T47D (cell line): Measurements from ENCODE around the gene PHAF1.

ENCODE experiments used
- DNase-seq, 2 experiments: peaks; one replicate each; pipeline versions ENCODE4 v3.0.0 to v3.0.0-alpha.2; 2011 to 2012; ENCODE audit warnings: low read depth in 1 of 2, low spot score in 1 of 2
- JUND ChIP-seq: IDR thresholded peaks from 2 replicates; pipeline ENCODE4 v1.6.1; 2012; ENCODE audit warnings: low read depth
- in situ Hi-C: cut with HindIII; loops from 2 replicates; pipeline ENCODE4 v1.10.0; 2016; ENCODE audit warnings: low sequenced_read_pairs, low pct_unique_long_range_greater_than_20kb

The PHAF1 gene

DNA sequence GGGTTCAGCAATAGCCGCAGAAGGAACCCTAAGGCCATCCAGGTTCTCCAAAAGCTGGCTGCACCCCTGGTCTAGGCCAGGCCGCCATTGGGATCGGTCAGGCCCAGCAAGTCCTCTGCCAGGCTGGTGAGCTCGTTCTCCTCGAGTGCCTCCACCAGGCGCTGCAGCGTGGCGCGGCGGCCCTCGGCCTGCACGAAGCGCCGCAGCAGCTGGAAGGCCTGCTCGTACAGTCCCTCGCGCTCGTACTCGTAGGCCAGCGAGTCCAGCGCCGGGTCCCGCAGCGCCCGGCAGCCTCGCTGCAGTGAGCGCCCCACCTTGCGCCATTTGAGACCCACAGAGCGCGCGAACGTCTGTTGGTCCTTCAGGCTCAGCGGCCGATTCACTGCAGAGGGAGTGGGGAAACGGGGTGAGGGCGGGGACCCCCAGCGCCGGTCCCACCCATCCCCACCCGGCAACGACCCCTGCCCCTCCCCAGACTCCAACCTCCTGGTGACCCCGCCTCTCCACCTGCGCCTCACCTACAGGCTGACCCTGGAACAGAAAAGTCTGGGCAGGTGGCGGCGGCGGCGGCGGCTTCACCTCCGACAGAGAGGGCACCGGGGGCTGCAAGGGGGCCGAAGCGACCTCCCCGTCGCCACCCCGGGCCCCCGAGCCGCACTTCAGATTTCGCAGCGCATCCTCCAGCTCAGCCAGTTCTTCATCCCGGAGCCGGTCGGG is 45.0 kb downstream of the PHAF1 start:
- no peak for TF ChIP-seq JUND
- no peak for DNase-seq
- in situ Hi-C loops, result no loop called here

- DNase-seq, result peak; percentile 80 to 96
- in situ Hi-C loops, result no loop called here
- no peak for TF ChIP-seq JUND
These were observed 45.8 kb downstream of the PHAF1 start for GRCh38 chr16:67155295-67156142.

DNA sequence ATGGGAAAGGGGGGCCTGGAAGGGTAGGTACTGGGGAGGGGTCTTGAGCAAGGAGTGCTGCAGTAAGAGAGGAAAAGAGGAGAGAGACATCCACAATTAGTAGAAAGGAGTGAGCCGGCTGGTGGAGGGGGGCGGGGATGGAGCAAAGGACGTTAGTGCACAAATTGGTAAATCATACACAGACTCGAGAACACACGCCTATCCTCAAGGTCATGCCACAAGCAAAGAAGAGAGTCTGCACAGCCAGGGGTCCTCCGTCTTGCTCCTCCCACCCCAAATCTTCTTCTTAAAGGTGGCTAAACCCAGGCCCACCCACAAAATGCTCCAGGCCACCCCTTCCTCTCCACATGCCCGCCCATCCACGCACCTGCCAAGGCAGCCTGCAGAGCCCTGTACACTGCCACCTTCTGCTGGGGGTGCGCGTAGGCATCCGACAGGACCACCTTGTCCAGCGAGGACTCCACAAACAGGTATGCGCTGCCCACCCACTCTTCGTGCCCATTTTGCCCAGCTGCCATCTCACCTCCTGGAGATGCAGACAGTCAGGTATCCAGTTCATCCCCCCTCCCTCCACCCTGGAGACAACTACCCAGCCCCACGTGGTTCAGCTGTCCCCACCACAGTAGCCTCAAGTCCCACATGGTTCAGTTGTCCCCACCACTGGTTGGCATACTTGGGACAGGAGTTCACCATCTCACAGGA is 46.6 kb downstream of the PHAF1 start:
- DNase-seq, result no peak
- in situ Hi-C loops, result no loop called here
- no peak for TF ChIP-seq JUND

- in situ Hi-C loops, result no loop called here
- TF ChIP-seq JUND, result no peak
- no peak for DNase-seq
These were observed 47.5 kb downstream of the PHAF1 start for GRCh38 chr16:67157106-67157748.

- DNase-seq, result no peak
- no peak for TF ChIP-seq JUND
- in situ Hi-C loops, result no loop called here
These were observed 48.3 kb downstream of the PHAF1 start for GRCh38 chr16:67157892-67158635.

- in situ Hi-C loops, result no loop called here
- peak; percentile 56 to 63 for DNase-seq
- no peak for TF ChIP-seq JUND
These were observed 49.2 kb downstream of the PHAF1 start for GRCh38 chr16:67158637-67159600.

DNA sequence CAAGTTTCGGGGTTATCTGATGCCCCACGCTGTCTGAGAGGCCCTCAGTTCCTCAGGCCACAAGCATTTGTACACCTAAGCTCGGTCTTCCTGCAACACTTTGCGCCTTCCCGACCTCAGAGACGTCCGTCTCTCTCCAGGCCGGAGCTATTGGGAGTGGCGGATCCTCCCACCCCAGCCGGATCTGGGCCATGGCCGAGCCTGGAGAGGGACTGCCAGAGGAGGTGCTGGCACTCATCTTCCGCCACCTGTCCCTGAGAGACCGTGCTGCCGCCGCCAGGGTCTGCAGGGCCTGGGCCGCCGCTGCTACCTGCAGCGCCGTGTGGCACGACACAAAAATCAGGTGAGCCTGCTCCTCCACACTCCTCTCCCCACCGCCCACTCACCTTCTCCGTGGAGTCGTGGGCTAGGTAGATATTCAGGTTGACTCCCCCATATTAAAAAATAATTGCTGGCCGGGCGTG is 51.9 kb downstream of the PHAF1 start:
- in situ Hi-C loops, result no loop called here
- TF ChIP-seq JUND, result no peak
- DNase-seq, result peak; percentile 72 to 75

- peak in 1 of 2 experiments; percentile 58 for DNase-seq
- in situ Hi-C loops, result no loop called here
- TF ChIP-seq JUND, result no peak
These were observed 52.9 kb downstream of the PHAF1 start for GRCh38 chr16:67162506-67163163.

DNA sequence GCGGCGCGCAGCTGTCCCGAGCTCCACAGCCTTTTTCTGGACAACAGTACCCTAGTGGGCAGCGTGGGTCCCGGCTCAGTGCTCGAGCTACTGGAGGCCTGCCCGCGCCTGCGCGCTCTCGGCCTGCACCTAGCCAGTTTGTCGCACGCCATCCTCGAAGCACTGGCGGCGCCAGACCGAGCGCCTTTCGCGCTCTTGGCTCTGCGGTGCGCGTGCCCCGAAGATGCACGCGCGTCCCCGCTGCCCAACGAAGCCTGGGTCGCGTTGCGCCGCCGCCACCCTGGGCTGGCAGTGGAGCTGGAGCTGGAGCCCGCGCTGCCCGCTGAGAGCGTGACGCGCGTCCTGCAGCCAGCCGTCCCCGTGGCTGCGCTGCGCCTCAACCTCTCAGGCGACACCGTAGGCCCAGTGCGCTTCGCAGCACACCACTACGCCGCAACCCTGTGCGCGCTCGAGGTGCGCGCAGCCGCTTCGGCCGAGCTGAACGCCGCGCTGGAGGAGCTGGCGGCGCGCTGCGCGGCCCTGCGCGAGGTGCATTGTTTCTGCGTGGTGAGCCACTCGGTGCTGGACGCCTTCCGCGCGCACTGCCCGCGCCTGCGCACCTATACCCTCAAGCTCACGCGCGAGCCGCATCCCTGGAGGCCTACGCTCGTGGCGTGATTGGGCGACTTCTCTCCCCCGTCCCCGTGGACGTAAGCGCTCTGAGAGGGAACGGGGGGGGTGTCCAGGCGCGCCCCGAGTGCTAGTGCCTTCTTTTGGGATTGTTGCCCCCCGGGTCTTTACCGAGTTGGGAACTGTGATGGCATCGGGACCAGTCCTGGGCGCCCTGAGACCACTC is 53.6 kb downstream of the PHAF1 start:
- DNase-seq, result no peak
- in situ Hi-C loops, result no loop called here
- no peak for TF ChIP-seq JUND
